Keratinocyte (primary cell): ENCODE results near the gene ABCC8.

Source experiments
- CTCF ChIP-seq, 3 experiments: IDR thresholded peaks in 1 of 3; conservative IDR thresholded peaks in 1 of 3; optimal IDR thresholded peaks in 1 of 3; 2 replicates in 2 of 3; 3 replicates in 1 of 3; pipeline versions ENCODE3 to v1.5.1; 2011; ENCODE audit warnings: low read length in 3 of 3, mild to moderate bottlenecking in 3 of 3, moderate library complexity in 2 of 3, control low read depth in 1 of 3, inconsistent platforms in 1 of 3; ENCODE audit not compliant: insufficient read depth in 2 of 3; ENCODE audit errors: extremely low read depth in 1 of 3
- EZH2 ChIP-seq: IDR thresholded peaks from one replicate; pipeline ENCODE4 v1.6.1; 2012; ENCODE audit warnings: inconsistent platforms, mild to moderate bottlenecking, low read length, moderate library complexity

- TF ChIP-seq CTCF (optimal IDR thresholded peaks at IDR 0.05 in 1 of 3, IDR thresholded peaks at IDR 0.05 in 1 of 3, conservative IDR thresholded peaks at IDR 0.05 in 1 of 3; ENCODE audit: extremely low read depth in 1 of 3, insufficient read depth in 2 of 3, low read length in 3 of 3), result no peak
- TF ChIP-seq EZH2, result no peak
Observed at GRCh38 chr11:17457396-17458173, 19.1 kb downstream of the ABCC8 start.
